ENCODE measurements around the gene EOGT.

The EOGT gene

DNA sequence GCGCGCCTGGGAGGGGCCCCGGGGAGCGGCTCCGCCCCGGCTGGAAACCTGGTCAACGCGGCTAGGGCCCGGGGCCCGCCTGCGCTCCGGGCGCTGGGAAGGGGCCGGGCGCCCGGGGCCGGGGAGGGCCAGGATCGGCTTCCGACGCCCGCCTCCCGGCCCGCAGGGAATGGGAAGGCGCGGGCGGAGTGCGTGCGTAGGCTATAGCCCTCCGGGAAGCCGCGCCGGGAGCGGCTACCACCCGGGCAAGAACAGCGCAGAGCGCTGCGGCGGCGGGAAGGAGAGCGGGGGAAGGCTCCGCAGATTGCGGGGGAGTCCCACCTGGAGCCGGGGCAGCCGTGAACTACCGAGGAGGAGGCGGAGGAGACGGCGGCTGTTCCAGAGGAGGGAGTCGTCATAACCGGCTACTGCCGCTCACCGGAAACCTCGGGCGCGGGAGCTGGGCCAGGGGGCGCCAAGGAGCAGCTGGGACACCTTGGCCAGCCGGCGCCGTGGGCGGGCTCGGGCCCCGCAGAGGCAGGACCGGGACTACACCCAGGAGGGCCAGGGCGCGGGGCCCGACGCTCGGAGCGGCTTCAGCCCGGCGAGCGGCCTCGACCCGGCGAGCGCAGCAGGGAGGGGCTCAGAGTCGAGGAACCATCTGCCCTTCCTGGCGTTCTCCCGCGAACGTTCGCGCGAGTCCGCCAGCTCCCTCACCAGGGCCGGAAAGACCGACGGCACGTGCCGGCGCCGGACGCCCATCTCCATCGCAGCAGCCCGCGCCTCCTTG lies at the start of gene EOGT:
Gene EOGT, minus strand, starts transcription at position 432 of the 769 bp plus-strand sequence. CDS start 3,838 bp downstream, outside the sequence.
- TF ChIP-seq POLR2A (IDR thresholded peaks at IDR 0.05; ENCODE audit: extremely low read depth, insufficient read length) (no peak), MYC (IDR thresholded peaks at IDR 0.05; ENCODE audit: low read depth, low read length) (no peak)
- TF ChIP-seq, protein P1, sequence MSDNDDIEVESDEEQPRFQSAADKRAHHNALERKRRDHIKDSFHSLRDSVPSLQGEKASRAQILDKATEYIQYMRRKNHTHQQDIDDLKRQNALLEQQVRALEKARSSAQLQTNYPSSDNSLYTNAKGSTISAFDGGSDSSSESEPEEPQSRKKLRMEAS (IDR thresholded peaks at IDR 0.05; ENCODE audit: low read depth, low read length): no peak
- TF ChIP-seq, protein P2, sequence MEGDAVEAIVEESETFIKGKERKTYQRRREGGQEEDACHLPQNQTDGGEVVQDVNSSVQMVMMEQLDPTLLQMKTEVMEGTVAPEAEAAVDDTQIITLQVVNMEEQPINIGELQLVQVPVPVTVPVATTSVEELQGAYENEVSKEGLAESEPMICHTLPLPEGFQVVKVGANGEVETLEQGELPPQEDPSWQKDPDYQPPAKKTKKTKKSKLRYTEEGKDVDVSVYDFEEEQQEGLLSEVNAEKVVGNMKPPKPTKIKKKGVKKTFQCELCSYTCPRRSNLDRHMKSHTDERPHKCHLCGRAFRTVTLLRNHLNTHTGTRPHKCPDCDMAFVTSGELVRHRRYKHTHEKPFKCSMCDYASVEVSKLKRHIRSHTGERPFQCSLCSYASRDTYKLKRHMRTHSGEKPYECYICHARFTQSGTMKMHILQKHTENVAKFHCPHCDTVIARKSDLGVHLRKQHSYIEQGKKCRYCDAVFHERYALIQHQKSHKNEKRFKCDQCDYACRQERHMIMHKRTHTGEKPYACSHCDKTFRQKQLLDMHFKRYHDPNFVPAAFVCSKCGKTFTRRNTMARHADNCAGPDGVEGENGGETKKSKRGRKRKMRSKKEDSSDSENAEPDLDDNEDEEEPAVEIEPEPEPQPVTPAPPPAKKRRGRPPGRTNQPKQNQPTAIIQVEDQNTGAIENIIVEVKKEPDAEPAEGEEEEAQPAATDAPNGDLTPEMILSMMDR (IDR thresholded peaks at IDR 0.05; ENCODE audit: low read depth, low read length): peak; percentile 45
- peak; percentile 84 for DNase-seq (ENCODE audit: low read depth)
- H3K4me3 ChIP-seq (ENCODE audit: low read depth, low read length): peak within 1 kb of the TSS; percentile 58

DNA sequence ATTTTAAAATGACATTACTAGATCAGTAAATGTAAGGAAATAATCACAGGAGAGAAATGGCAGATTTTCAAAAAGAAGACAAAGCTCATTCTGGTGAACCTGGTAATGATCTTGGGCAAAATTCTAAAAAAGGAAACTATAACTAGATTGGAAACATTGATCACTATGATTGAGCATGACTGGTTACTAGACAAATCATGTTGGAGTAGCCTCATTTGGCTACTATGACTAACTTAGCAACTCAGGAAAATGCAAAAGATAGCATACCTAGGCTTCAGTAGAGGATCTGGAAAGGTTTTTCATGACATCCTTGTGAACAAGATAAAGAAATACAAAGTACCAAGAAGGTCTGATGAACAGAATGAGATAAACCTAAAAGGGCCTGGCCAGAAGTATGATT lies 46.2 kb upstream of the EOGT start:
- DNase-seq (ENCODE audit: low read depth): no peak
- TF ChIP-seq MYC (IDR thresholded peaks at IDR 0.05; ENCODE audit: low read depth, low read length) (no peak), POLR2A (IDR thresholded peaks at IDR 0.05; ENCODE audit: extremely low read depth, insufficient read length) (no peak)
- TF ChIP-seq, protein P1 (IDR thresholded peaks at IDR 0.05; ENCODE audit: low read depth, low read length): no peak
- TF ChIP-seq, protein P2 (IDR thresholded peaks at IDR 0.05; ENCODE audit: low read depth, low read length): no peak
- no peak overlapping the region for H3K4me3 ChIP-seq (ENCODE audit: low read depth, low read length)

DNA sequence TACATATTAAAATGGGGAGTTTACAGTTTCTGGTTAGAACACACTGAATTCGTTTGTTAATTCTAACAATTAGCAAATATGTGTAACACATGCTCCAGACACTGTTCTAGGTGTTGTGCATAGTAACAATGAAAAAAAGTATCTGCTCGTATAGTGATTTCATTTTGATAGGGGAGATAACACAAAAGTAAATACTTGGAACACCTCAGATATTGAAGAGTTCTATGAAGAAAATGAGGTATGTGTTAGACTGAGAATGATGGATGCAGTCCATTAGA lies 45.4 kb upstream of the EOGT start:
- TF ChIP-seq, protein P1 (IDR thresholded peaks at IDR 0.05; ENCODE audit: low read depth, low read length): no peak
- TF ChIP-seq POLR2A (IDR thresholded peaks at IDR 0.05; ENCODE audit: extremely low read depth, insufficient read length) (no peak), MYC (IDR thresholded peaks at IDR 0.05; ENCODE audit: low read depth, low read length) (no peak)
- TF ChIP-seq, protein P2 (IDR thresholded peaks at IDR 0.05; ENCODE audit: low read depth, low read length): no peak
- no peak overlapping the region for H3K4me3 ChIP-seq (ENCODE audit: low read depth, low read length)
- DNase-seq (ENCODE audit: low read depth): no peak

DNA sequence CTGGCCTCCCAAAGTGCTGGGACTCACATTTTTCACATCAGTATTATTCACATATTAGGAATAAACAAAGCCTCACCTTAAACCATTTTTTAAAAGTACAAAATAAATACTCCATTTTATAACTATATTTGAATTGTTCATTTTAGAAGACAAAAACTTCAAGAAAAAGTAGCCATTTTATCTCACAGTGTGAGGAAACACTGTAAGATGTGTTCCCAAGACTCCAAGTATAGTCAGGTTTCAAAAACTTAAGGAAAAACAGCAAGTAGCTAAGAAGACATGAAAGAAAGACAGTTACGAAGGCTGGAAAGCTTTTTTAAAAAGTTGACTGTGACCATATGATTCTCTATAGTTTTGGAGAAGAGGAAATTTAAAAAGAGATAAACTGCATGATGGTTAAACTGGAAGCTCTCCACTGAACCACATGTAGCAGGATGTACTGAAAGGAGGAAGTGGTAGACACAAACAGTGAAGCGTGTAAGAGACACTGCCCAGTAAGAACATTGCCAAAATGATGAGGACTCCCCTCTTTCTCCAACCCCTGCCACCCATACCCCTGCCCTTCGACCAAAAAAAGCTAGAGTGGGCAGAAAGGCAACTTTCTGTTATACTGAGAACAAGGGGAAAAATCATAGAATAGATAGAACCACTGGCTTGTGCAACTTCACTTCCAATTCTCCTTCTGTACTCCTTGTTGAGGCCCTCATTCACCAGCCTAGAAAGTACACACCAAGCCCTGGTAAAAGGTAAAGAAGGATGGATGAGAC lies 44.9 kb upstream of the EOGT start:
- peak; percentile 50 for DNase-seq (ENCODE audit: low read depth)
- TF ChIP-seq MYC (IDR thresholded peaks at IDR 0.05; ENCODE audit: low read depth, low read length) (peak; percentile 77), POLR2A (IDR thresholded peaks at IDR 0.05; ENCODE audit: extremely low read depth, insufficient read length) (no peak)
- TF ChIP-seq, protein P1 (IDR thresholded peaks at IDR 0.05; ENCODE audit: low read depth, low read length): peak; percentile 52
- TF ChIP-seq, protein P2 (IDR thresholded peaks at IDR 0.05; ENCODE audit: low read depth, low read length): no peak
- H3K4me3 ChIP-seq (ENCODE audit: low read depth, low read length): no peak overlapping the region

DNA sequence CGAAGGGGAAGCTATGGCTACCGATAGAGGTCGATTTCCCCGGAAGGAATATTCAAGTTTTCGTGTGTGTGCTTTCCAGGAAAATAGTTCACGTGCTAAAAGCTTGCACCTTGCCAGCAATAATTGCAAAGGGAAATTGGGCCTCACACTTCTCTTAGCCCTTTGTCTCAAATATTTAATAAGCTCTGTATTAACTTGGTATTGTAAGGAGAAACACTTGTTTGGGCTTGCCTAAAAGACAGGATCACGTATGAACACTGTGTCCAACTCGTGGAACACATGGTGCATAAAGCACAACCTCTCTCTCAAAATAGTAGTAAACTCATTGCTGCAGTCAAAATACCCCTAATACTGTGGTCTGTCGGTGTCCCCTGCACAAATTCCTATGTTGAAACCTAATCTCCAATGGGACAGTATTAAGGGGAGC lies 39.0 kb upstream of the EOGT start:
- no peak for DNase-seq (ENCODE audit: low read depth)
- TF ChIP-seq POLR2A (IDR thresholded peaks at IDR 0.05; ENCODE audit: extremely low read depth, insufficient read length) (no peak), MYC (IDR thresholded peaks at IDR 0.05; ENCODE audit: low read depth, low read length) (no peak)
- TF ChIP-seq, protein P1 (IDR thresholded peaks at IDR 0.05; ENCODE audit: low read depth, low read length): no peak
- TF ChIP-seq, protein P2 (IDR thresholded peaks at IDR 0.05; ENCODE audit: low read depth, low read length): no peak
- H3K4me3 ChIP-seq (ENCODE audit: low read depth, low read length): peak overlapping the region; percentile 73
